SH-SY5Y (cell line): ENCODE data around the gene KIAA0408.

Source experiments
- GATA2 ChIP-seq: IDR thresholded peaks from 2 replicates; pipeline ENCODE4 v1.6.1; 2011; ENCODE audit warnings: mild to moderate bottlenecking, low read depth, low read length
- GATA3 ChIP-seq: IDR thresholded peaks from 2 replicates; pipeline ENCODE4 v1.6.1; 2011; ENCODE audit warnings: low read depth, mild to moderate bottlenecking, low read length, moderate library complexity

KIAA0408 gene

GRCh38 chr6:127453845-127454619, 5.2 kb downstream of the KIAA0408 start:
- TF ChIP-seq GATA3 (no peak), GATA2 (no peak)

GRCh38 chr6:127452803-127453202, 6.4 kb downstream of the KIAA0408 start:
- no peak for TF ChIP-seq GATA3
- TF ChIP-seq GATA2: no peak

GRCh38 chr6:127451388-127451787, 7.8 kb downstream of the KIAA0408 start:
- no peak for TF ChIP-seq GATA3
- TF ChIP-seq GATA2: no peak

- TF ChIP-seq GATA3 (no peak), GATA2 (no peak)
Measured at GRCh38 chr6:127447780-127448179, 11.4 kb downstream of the KIAA0408 start.

- no peak for TF ChIP-seq GATA3
- TF ChIP-seq GATA2: no peak
Measured at GRCh38 chr6:127446356-127446755, 12.8 kb downstream of the KIAA0408 start.

GRCh38 chr6:127441881-127442280, 17.3 kb downstream of the KIAA0408 start:
- TF ChIP-seq GATA3: no peak
- no peak for TF ChIP-seq GATA2

- TF ChIP-seq GATA2: no peak
- no peak for TF ChIP-seq GATA3
Measured at GRCh38 chr6:127439718-127440117, 19.5 kb downstream of the KIAA0408 start.

GRCh38 chr6:127436578-127437110, 22.5 kb downstream of the KIAA0408 start:
- no peak for TF ChIP-seq GATA2
- TF ChIP-seq GATA3: no peak

- TF ChIP-seq GATA3 (no peak), GATA2 (no peak)
Measured at GRCh38 chr6:127435626-127436220, 23.5 kb downstream of the KIAA0408 start.

GRCh38 chr6:127434651-127435050, 24.5 kb downstream of the KIAA0408 start:
- TF ChIP-seq GATA2: no peak

- TF ChIP-seq GATA2 (no peak), GATA3 (no peak)
Measured at GRCh38 chr6:127423921-127424320, 35.3 kb downstream of the KIAA0408 start.

GRCh38 chr6:127420556-127420955, 38.6 kb downstream of the KIAA0408 start:
- TF ChIP-seq GATA2: no peak
- TF ChIP-seq GATA3: no peak

GRCh38 chr6:127415096-127415495, 44.1 kb downstream of the KIAA0408 start:
- TF ChIP-seq GATA3: no peak
- TF ChIP-seq GATA2: no peak
